Measurements from ENCODE around the gene PPP1R37.

PPP1R37 gene

DNA sequence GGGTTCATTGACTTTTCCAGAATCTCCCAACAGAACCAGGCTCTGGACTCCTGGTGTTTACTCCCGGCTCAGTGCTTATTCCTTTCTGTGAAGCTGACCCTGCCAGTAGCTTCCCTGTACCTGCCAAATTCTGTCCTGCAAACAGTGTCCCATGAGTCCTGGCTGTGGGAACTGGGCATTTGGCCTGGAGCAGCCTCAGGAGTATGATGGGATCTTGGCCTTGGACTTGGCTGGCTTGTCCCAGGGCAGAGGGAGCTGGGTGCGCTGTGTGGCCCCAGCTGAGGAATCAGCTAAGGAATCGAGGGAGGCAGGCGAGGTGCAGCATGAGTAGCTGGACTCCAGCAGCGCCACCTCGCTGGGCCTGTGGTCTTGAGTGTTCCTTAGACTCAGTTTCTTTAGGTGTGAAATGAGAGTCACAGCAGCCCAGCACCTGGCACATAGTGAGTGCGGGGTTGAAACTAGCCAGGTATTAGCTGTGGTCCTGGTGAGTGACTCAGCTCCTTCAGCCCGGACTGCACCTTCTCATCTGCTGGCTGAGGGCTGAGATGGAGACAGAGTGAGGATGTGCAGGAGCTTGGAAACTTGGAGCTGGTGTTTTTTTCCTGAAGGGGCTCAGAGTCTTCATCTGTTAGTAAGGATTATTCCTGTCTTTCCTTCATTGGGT lies 43.8 kb upstream of the PPP1R37 start:
- TF ChIP-seq, protein P1, sequence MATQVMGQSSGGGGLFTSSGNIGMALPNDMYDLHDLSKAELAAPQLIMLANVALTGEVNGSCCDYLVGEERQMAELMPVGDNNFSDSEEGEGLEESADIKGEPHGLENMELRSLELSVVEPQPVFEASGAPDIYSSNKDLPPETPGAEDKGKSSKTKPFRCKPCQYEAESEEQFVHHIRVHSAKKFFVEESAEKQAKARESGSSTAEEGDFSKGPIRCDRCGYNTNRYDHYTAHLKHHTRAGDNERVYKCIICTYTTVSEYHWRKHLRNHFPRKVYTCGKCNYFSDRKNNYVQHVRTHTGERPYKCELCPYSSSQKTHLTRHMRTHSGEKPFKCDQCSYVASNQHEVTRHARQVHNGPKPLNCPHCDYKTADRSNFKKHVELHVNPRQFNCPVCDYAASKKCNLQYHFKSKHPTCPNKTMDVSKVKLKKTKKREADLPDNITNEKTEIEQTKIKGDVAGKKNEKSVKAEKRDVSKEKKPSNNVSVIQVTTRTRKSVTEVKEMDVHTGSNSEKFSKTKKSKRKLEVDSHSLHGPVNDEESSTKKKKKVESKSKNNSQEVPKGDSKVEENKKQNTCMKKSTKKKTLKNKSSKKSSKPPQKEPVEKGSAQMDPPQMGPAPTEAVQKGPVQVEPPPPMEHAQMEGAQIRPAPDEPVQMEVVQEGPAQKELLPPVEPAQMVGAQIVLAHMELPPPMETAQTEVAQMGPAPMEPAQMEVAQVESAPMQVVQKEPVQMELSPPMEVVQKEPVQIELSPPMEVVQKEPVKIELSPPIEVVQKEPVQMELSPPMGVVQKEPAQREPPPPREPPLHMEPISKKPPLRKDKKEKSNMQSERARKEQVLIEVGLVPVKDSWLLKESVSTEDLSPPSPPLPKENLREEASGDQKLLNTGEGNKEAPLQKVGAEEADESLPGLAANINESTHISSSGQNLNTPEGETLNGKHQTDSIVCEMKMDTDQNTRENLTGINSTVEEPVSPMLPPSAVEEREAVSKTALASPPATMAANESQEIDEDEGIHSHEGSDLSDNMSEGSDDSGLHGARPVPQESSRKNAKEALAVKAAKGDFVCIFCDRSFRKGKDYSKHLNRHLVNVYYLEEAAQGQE (IDR thresholded peaks at IDR 0.05; ENCODE audit: insufficient read depth in 1 of 2, low read depth in 2 of 2, low read length in 2 of 2): no peak
- TF ChIP-seq TAF1 (IDR thresholded peaks at IDR 0.05; ENCODE audit: borderline replicate concordance, insufficient read depth, low read length) (no peak), SIN3A (IDR thresholded peaks at IDR 0.05; ENCODE audit: borderline replicate concordance, insufficient read depth, low read length) (no peak), FOXP2 (optimal IDR thresholded peaks at IDR 0.05; ENCODE audit: borderline replicate concordance, extremely low read depth, extremely low read length, insufficient read depth) (no peak), POLR2AphosphoS5 (IDR thresholded peaks at IDR 0.05; ENCODE audit: low read depth, low read length) (no peak)

DNA sequence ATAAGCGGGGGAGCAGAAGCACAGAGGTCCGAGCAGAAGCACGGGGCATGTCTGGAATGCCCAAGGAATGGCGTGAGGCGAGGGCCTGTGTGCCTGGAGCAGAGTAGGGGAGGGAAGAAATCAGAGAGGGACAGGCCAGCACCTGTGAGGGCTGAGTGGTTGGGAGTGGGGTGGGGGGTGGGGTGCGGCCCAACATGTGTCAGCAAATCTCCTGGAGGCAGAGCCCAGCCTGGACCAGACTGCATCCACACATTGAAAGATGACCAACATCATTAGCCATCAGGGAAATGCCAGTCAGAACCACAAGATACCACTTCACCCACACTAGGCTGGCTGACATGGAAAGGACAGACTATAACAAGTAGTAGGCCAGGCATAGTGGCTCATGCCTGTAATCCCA lies 42.9 kb upstream of the PPP1R37 start:
- TF ChIP-seq POLR2AphosphoS5 (IDR thresholded peaks at IDR 0.05; ENCODE audit: low read depth, low read length) (no peak), FOXP2 (optimal IDR thresholded peaks at IDR 0.05; ENCODE audit: borderline replicate concordance, extremely low read depth, extremely low read length, insufficient read depth) (no peak), SIN3A (IDR thresholded peaks at IDR 0.05; ENCODE audit: borderline replicate concordance, insufficient read depth, low read length) (no peak), TAF1 (IDR thresholded peaks at IDR 0.05; ENCODE audit: borderline replicate concordance, insufficient read depth, low read length) (no peak)
- TF ChIP-seq, protein P1 (IDR thresholded peaks at IDR 0.05; ENCODE audit: insufficient read depth in 1 of 2, low read depth in 2 of 2, low read length in 2 of 2): no peak

DNA sequence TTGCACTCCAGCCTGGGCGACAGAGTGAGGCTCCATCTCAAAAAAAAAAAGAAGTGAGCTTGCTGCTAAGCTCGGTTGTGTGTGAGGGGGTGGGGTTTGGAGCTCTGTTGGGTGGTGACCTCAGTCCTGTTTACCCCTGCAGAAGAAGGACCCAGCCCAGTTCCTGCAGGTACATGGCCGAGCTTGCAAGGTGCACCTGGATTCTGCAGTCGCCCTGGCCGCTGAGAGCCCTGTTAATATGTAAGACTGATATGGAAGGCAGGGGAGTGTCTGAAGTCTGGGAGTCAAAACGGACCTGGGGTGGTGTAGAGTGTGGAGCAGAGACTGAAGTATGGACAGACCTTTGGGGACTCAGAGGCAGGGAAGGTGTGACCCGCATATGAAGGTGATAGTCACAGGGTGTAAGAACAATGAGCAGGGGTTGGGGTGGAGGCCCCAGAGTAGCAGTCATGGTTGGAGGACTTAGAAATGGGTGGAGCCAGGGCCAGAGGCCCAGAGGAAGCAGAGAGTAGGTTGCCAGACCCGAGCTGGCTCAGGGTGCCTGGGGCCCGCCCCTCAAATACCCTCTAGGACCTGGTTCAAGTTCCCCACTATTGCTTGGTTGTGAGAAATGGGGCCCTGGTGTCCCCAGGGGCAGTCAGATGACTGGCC lies 40.9 kb upstream of the PPP1R37 start:
- TF ChIP-seq, protein P1 (IDR thresholded peaks at IDR 0.05; ENCODE audit: insufficient read depth in 1 of 2, low read depth in 2 of 2, low read length in 2 of 2): no peak
- TF ChIP-seq SIN3A (IDR thresholded peaks at IDR 0.05; ENCODE audit: borderline replicate concordance, insufficient read depth, low read length): no peak
- TF ChIP-seq TAF1 (IDR thresholded peaks at IDR 0.05; ENCODE audit: borderline replicate concordance, insufficient read depth, low read length): no peak

DNA sequence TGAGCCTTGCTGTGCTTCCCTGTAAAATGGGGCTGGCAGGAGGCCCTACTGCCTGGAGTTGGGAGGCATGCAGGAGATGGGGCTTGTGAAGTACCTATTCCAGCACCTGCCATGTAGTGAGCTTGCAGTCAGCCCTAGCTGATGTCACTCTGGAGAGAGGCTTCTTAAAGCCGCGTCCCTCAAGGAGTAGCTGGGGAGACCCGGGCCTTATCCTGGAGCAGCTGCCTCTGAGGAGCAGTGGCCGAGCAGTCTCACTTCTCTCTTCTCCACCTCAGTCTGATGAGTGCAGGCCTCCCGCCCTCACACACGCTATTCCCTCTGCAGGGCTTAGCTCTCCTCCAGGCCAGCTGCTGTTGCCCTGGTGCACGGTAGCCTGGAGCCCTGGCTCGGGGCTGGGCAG lies 36.1 kb upstream of the PPP1R37 start:
- TF ChIP-seq SIN3A (IDR thresholded peaks at IDR 0.05; ENCODE audit: borderline replicate concordance, insufficient read depth, low read length): no peak
- TF ChIP-seq FOXP2 (optimal IDR thresholded peaks at IDR 0.05; ENCODE audit: borderline replicate concordance, extremely low read depth, extremely low read length, insufficient read depth): no peak
- TF ChIP-seq TAF1 (IDR thresholded peaks at IDR 0.05; ENCODE audit: borderline replicate concordance, insufficient read depth, low read length): no peak
- no peak for TF ChIP-seq POLR2AphosphoS5 (IDR thresholded peaks at IDR 0.05; ENCODE audit: low read depth, low read length)
- TF ChIP-seq, protein P1 (IDR thresholded peaks at IDR 0.05; ENCODE audit: insufficient read depth in 1 of 2, low read depth in 2 of 2, low read length in 2 of 2): no peak
